H9 (cell line): ENCODE measurements around the gene GMNN. TPM values are rescaled to one million over a fixed set of nuclear protein-coding genes. Genes with fewer than 3 reads are reported as not detected.
"Not testable (repeated sequence)": the region's sequence is repeated elsewhere in the genome, so short reads cannot be mapped to it uniquely, and the experiment has no call there.

ENCODE experiments used
- DNase-seq: peaks from one replicate; pipeline ENCODE4 v3.0.0-alpha.2; 2017
- H2AFZ ChIP-seq: one replicate; pipeline ENCODE4 v1.6.1; 2013; ENCODE audit warnings: mild to moderate bottlenecking, low read length, control low read depth, moderate library complexity
- H2AK5ac ChIP-seq: 2 replicates; pipeline ENCODE4 v1.6.1; 2013; ENCODE audit warnings: low read length, control low read depth, mixed read lengths; ENCODE audit not compliant: insufficient read length
- H2BK120ac ChIP-seq: one replicate; pipeline ENCODE4 v1.6.1; 2013; ENCODE audit warnings: low read depth, mild to moderate bottlenecking, low read length, control low read depth, inconsistent platforms; ENCODE audit not compliant: poor library complexity, severe bottlenecking
- H2BK12ac ChIP-seq: 2 replicates; pipeline ENCODE4 v1.6.1; 2013; ENCODE audit warnings: low read length, control low read depth, mixed read lengths, low read depth; ENCODE audit not compliant: insufficient read length
- H2BK15ac ChIP-seq: 2 replicates; pipeline ENCODE4 v1.6.1; 2013; ENCODE audit warnings: low read depth, low read length, control low read depth
- H2BK20ac ChIP-seq: one replicate; pipeline ENCODE4 v1.6.1; 2013; ENCODE audit warnings: low read depth, mild to moderate bottlenecking, low read length, control low read depth, inconsistent platforms; ENCODE audit not compliant: poor library complexity, severe bottlenecking
- H2BK5ac ChIP-seq: 2 replicates; pipeline ENCODE4 v1.6.1; 2013; ENCODE audit warnings: low read length, control low read depth, mixed read lengths; ENCODE audit not compliant: insufficient read length
- H3K14ac ChIP-seq: 2 replicates; pipeline ENCODE4 v1.6.1; 2013; ENCODE audit warnings: low read length, control low read depth; ENCODE audit not compliant: insufficient read depth
- H3K18ac ChIP-seq: 2 replicates; pipeline ENCODE4 v1.6.1; 2013; ENCODE audit warnings: low read depth, mild to moderate bottlenecking, mixed read lengths, low read length, control low read depth; ENCODE audit not compliant: insufficient read length
- H3K23ac ChIP-seq: 2 replicates; pipeline ENCODE4 v1.6.1; 2013; ENCODE audit warnings: low read length, control low read depth, mixed read lengths, low read depth; ENCODE audit not compliant: insufficient read length
- H3K23me2 ChIP-seq: 2 replicates; pipeline ENCODE4 v1.6.1; 2013; ENCODE audit warnings: low read depth, mild to moderate bottlenecking, mixed read lengths, low read length, control low read depth; ENCODE audit not compliant: insufficient read length, poor library complexity, severe bottlenecking
- H3K27ac ChIP-seq: 2 replicates; pipeline ENCODE4 v1.5.1; 2013; ENCODE audit warnings: low read length, control low read depth, mixed read lengths, low read depth; ENCODE audit not compliant: insufficient read length
- H3K27me3 ChIP-seq: 2 replicates; pipeline ENCODE4 v1.6.1; 2013; ENCODE audit warnings: low read length, control low read depth, inconsistent platforms; ENCODE audit not compliant: insufficient read depth
- H3K4ac ChIP-seq: 2 replicates; pipeline ENCODE4 v1.6.1; 2013; ENCODE audit warnings: low read depth, mild to moderate bottlenecking, control low read depth, inconsistent platforms, low read length, moderate library complexity
- H3K4me1 ChIP-seq: 2 replicates; pipeline ENCODE4 v1.6.1; 2013; ENCODE audit warnings: low read length, control low read depth, inconsistent platforms; ENCODE audit not compliant: insufficient read depth
- H3K4me2 ChIP-seq: 2 replicates; pipeline ENCODE4 v1.6.1; 2013; ENCODE audit warnings: low read length, control low read depth, mixed read lengths; ENCODE audit not compliant: insufficient read length, insufficient read depth
- H3K56ac ChIP-seq: 2 replicates; pipeline ENCODE4 v1.6.1; 2013; ENCODE audit warnings: low read depth, mild to moderate bottlenecking, mixed read lengths, low read length, control low read depth; ENCODE audit not compliant: insufficient read length
- H3K79me1 ChIP-seq: 2 replicates; pipeline ENCODE4 v1.6.1; 2013; ENCODE audit warnings: low read depth, mild to moderate bottlenecking, moderate library complexity, low read length, control low read depth, inconsistent platforms; ENCODE audit not compliant: insufficient read depth, poor library complexity, severe bottlenecking
- H3K79me2 ChIP-seq: 2 replicates; pipeline ENCODE4 v1.6.1; 2013; ENCODE audit warnings: low read length, control low read depth, inconsistent platforms; ENCODE audit not compliant: insufficient read depth
- H3K9ac ChIP-seq: 2 replicates; pipeline ENCODE4 v1.6.1; 2013; ENCODE audit warnings: low read length, control low read depth, mixed read lengths; ENCODE audit not compliant: insufficient read length; ENCODE audit errors: extremely low read depth
- H3K9me3 ChIP-seq: one replicate; pipeline ENCODE4 v1.6.1; 2013; ENCODE audit warnings: low read depth, low read length, inconsistent platforms; ENCODE audit not compliant: control insufficient read depth
- H3T11ph ChIP-seq: one replicate; pipeline ENCODE4 v1.6.1; 2013; ENCODE audit warnings: mild to moderate bottlenecking, low read length, control low read depth, inconsistent platforms
- H4K20me1 ChIP-seq: one replicate; pipeline ENCODE4 v1.6.1; 2013; ENCODE audit not compliant: control insufficient read depth, insufficient read length, insufficient read depth
- H4K5ac ChIP-seq: 2 replicates; pipeline ENCODE4 v1.6.1; 2013; ENCODE audit warnings: low read depth, mild to moderate bottlenecking, mixed read lengths, low read length, control low read depth; ENCODE audit not compliant: insufficient read length
- H4K8ac ChIP-seq: replicated peaks from 2 replicates; pipeline ENCODE4 v1.6.1; 2013; ENCODE audit warnings: low read length, control low read depth, mixed read lengths, low read depth; ENCODE audit not compliant: insufficient read length
- H4K91ac ChIP-seq: 2 replicates; pipeline ENCODE4 v1.6.1; 2013; ENCODE audit warnings: low read depth, mild to moderate bottlenecking, moderate library complexity, mixed read lengths, low read length, control low read depth; ENCODE audit not compliant: insufficient read length
- H3K27ac Mint-ChIP-seq, 3 experiments: 2 replicates in 2 of 3; 3 replicates in 1 of 3; pipeline ENCODE4 v1.8.0; 2020 to 2021; ENCODE audit warnings: mixed read lengths in 3 of 3, mild to moderate bottlenecking in 1 of 3, moderate library complexity in 1 of 3
- H3K27me3 Mint-ChIP-seq: 2 replicates; pipeline ENCODE4 v1.8.0; 2021; ENCODE audit warnings: low read depth, mild to moderate bottlenecking, moderate library complexity, mixed read lengths
- H3K36me3 Mint-ChIP-seq, 3 experiments: 2 replicates in 2 of 3; 3 replicates in 1 of 3; pipeline ENCODE4 v1.8.0; 2020 to 2021; ENCODE audit warnings: low read depth in 3 of 3, mixed read lengths in 3 of 3; ENCODE audit not compliant: insufficient read depth in 1 of 3
- H3K4me1 Mint-ChIP-seq, 2 experiments: 2 replicates each; pipeline ENCODE4 v1.8.0; 2020; ENCODE audit warnings: mixed read lengths in 2 of 2
- H3K4me3 Mint-ChIP-seq, 2 experiments: 2 replicates in 1 of 2; 3 replicates in 1 of 2; pipeline ENCODE4 v1.8.0; 2020 to 2021; ENCODE audit warnings: mild to moderate bottlenecking in 2 of 2, mixed read lengths in 2 of 2, moderate library complexity in 1 of 2
- H3K9me3 Mint-ChIP-seq, 2 experiments: 2 replicates in 1 of 2; 3 replicates in 1 of 2; pipeline ENCODE4 v1.8.0; 2020; ENCODE audit warnings: mild to moderate bottlenecking in 2 of 2, mixed read lengths in 2 of 2, moderate library complexity in 1 of 2
- CTCF ChIP-seq: fragments of 200-600 bp; sonication (generic); conservative IDR thresholded peaks from 3 replicates; pipeline ENCODE4 v1.8.0; 2021; ENCODE audit warnings: antibody characterized with exemption, mild to moderate bottlenecking
- WGBS: extraction: QIAGEN DNeasy Blood & Tissue Kit; methylation state at CpG from one replicate; pipeline ENCODE4 v1.1.7; 2013; ENCODE audit warnings: missing lambda C conversion rate, low lambda C conversion rate, mixed read lengths; ENCODE audit not compliant: insufficient read length; ENCODE audit errors: extremely low coverage; 5-methylcytosine and 5-hydroxymethylcytosine counted together
- total RNA-seq: library from RNA; stranded (reverse); gene quantifications from 2 replicates; pipeline ENCODE4 v1.2.1, GENCODE V29; 2021

Gene GMNN
- total RNA-seq, 1 experiment from 2014 or later: 106 TPM

- Histone ChIP-seq H4K91ac (no peak overlapping the region), H4K8ac (no peak overlapping the region), H3K79me1 (no peaks in the 10 kb centered on the region), H3K4me2 (no peak overlapping the region), H2BK12ac (no peak overlapping the region), H3K27ac (no peak overlapping the region), H2BK20ac (no peak overlapping the region), H2BK5ac (no peak overlapping the region), H3K18ac (no peak overlapping the region), H3K23ac (no peak overlapping the region), H3T11ph (no peak overlapping the region), H4K20me1 (no peaks in the 10 kb centered on the region), H3K27me3 (no peaks in the 10 kb centered on the region), H4K5ac (no peak overlapping the region), H3K4ac (no peak overlapping the region), H2AK5ac (no peak overlapping the region), H3K56ac (no peak overlapping the region), H3K9ac (no peak overlapping the region), H3K79me2 (no peaks in the 10 kb centered on the region), H3K14ac (no peak overlapping the region), H3K23me2 (no peaks in the 10 kb centered on the region), H3K4me1 (no peaks in the 10 kb centered on the region), H3K9me3 (peaks cover 10% of the 10 kb centered on the region), H2BK15ac (no peak overlapping the region), H2BK120ac (no peak overlapping the region), H2AFZ (no peak overlapping the region)
- Mint-ChIP-seq H3K4me3 (no peak overlapping the region), H3K27me3 (peaks cover 1% of the 10 kb centered on the region; the same call in 1 of the 2 replicates), H3K9me3 (peaks cover 33 to 34% of the 10 kb centered on the region in 2 experiments), H3K27ac (no peak overlapping the region), H3K4me1 (no peaks in the 10 kb centered on the region), H3K36me3 (peaks cover 8 to 22% (median 17%) of the 10 kb centered on the region in 3 experiments; a peak in 6 of 7 replicates)
- WGBS: no CpG with 5 or more reads among the region's 1 CpG
- DNase-seq: no peak
- TF ChIP-seq CTCF: no peak
Observed at GRCh38 chr6:24734166-24734565, 40.6 kb upstream of the GMNN start.

GRCh38 chr6:24734710-24735109 is 40.0 kb upstream of the GMNN start:
- H3K23ac ChIP-seq, H3K56ac ChIP-seq, H3K9me3 ChIP-seq, H3K14ac ChIP-seq, H3K27ac Mint-ChIP-seq, H3K4me1 ChIP-seq, H3K79me1 ChIP-seq, H2BK12ac ChIP-seq, H4K8ac ChIP-seq, H3K4ac ChIP-seq, H3K79me2 ChIP-seq, H2BK15ac ChIP-seq, H4K5ac ChIP-seq, H2BK5ac ChIP-seq, H3K9ac ChIP-seq, H3K27me3 ChIP-seq, H2AK5ac ChIP-seq, H2AFZ ChIP-seq, H3T11ph ChIP-seq, H3K18ac ChIP-seq, H4K91ac ChIP-seq, H2BK120ac ChIP-seq, H3K4me2 ChIP-seq, DNase-seq, H4K20me1 ChIP-seq, H3K23me2 ChIP-seq, H2BK20ac ChIP-seq, H3K4me1 Mint-ChIP-seq, H3K4me3 Mint-ChIP-seq, H3K27me3 Mint-ChIP-seq, H3K27ac ChIP-seq: not testable (repeated sequence)
- WGBS: no CpG with 5 or more reads among the region's 4 CpGs
- peaks cover 8 to 19% (median 17%) of the 10 kb centered on the region in 3 experiments; a peak in 5 of 7 replicates for H3K36me3 Mint-ChIP-seq
- H3K9me3 Mint-ChIP-seq: peaks cover 29 to 31% of the 10 kb centered on the region in 2 experiments
